ENCODE measurements around the gene RNF103. TPM values are rescaled to one million over a fixed set of nuclear protein-coding genes. Genes with fewer than 3 reads are reported as not detected.

Gene RNF103
- total and polyA plus RNA-seq, 2 of the 8 experiments (the other 6 are each of a cell fraction or from before 2014, with no cell fraction given): 3.3 to 7.4 TPM

DNA sequence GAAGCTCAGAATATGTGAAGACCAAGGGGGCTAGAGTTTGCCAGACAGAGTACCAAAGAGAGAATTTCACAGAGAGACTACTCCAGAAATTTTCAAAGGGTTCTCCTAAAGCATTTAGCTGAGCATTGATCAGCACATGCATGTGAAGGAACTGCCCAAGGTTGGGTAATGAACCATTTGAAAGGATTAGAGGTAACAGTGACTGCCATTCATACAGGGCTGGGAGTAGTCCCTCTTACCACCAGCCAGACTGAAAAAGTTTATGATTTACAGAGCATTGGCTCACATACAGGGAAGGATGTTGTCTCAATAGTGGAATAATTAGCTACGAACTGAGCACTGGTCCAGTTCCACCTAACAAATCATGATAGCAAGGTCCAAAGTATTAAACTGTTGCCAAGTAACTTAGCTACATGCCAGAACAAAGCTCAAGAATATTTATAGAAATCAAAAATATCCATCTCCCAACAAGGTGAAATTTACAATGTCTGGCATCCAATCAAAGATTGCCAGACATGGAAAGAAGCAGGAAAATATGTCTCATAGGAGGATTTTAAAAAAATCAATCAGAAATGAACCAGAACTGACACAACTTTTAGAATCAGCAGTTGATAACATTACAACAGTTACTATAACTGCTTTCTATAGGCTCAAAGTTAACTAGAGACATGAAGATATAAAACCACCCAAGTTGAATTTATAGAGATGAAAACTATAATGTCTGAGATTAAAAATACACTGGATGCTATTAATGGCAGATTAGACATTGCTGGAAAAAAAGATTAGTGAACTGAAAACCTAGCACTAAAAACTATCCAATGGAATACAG is 25.7 kb upstream of the RNF103 start:
- Histone ChIP-seq H2BK12ac (ENCODE audit: low read depth, low read length) (no peak overlapping the region), H4K8ac (ENCODE audit: extremely low read depth, insufficient read depth, low read length) (no peak overlapping the region), H3K23ac (ENCODE audit: insufficient read length) (no peak overlapping the region), H2BK20ac (ENCODE audit: low read length) (no peak overlapping the region), H2BK5ac (ENCODE audit: low read depth, low read length) (no peak overlapping the region), H3K27ac (ENCODE audit: low read depth, low read length) (no peak overlapping the region), H2BK120ac (replicated peaks; ENCODE audit: low read depth, low read length) (no peak overlapping the region), H3K23me2 (ENCODE audit: low read depth, low read length) (no peaks in the 10 kb centered on the region), H3K56ac (replicated peaks; ENCODE audit: insufficient read length, low read depth, low read length) (no peak overlapping the region), H3K27me3 (replicated peaks in 1 of 4; ENCODE audit: control insufficient read depth in 3 of 4, extremely low read depth in 1 of 4, insufficient read depth in 3 of 4, low read length in 3 of 4) (no peaks in the 10 kb centered on the region), H3K4me1 (replicated peaks in 1 of 4; ENCODE audit: control insufficient read depth in 3 of 4, insufficient read depth in 4 of 4, low read length in 3 of 4) (no peaks in the 10 kb centered on the region), H3K9me3 (ENCODE audit: insufficient read depth in 2 of 2, low read depth in 1 of 2, low read length in 1 of 2) (no peaks in the 10 kb centered on the region; a peak in 1 of 4 replicates), H3K79me1 (ENCODE audit: low read depth, low read length) (no peaks in the 10 kb centered on the region), H4K91ac (replicated peaks; ENCODE audit: insufficient read length, low read length) (no peak overlapping the region), H3K4ac (replicated peaks; ENCODE audit: insufficient read length, low read depth, low read length) (no peak overlapping the region), H3K4me2 (ENCODE audit: insufficient read depth in 1 of 2, low read depth in 2 of 2, low read length in 2 of 2) (no peak overlapping the region), H4K20me1 (replicated peaks in 1 of 2; ENCODE audit: control insufficient read depth in 1 of 2, insufficient read depth in 2 of 2, low read length in 2 of 2) (no peaks in the 10 kb centered on the region), H3K36me3 (ENCODE audit: control insufficient read depth in 2 of 4, insufficient read depth in 4 of 4, low read length in 3 of 4) (no peaks in the 10 kb centered on the region), H3K18ac (ENCODE audit: extremely low read depth, low read length) (no peak overlapping the region), H3K79me2 (ENCODE audit: control insufficient read depth in 1 of 2, insufficient read depth in 2 of 2, low read length in 2 of 2) (no peaks in the 10 kb centered on the region), H3K14ac (ENCODE audit: insufficient read length) (no peak overlapping the region), H2BK15ac (ENCODE audit: low read length) (no peak overlapping the region), H4K5ac (ENCODE audit: insufficient read length, low read depth, low read length) (no peak overlapping the region), H2AK5ac (ENCODE audit: low read depth, low read length) (no peak overlapping the region), H2AFZ (ENCODE audit: low read length) (no peak overlapping the region), H3K4me3 (ENCODE audit: extremely low read depth in 1 of 4, insufficient read depth in 2 of 4, low read depth in 3 of 4, low read length in 4 of 4) (no peak overlapping the region), H3K9ac (replicated peaks in 1 of 4; ENCODE audit: extremely low read depth in 1 of 4, low read depth in 3 of 4, low read length in 3 of 4) (no peak overlapping the region)
- ChIA-PET POLR2A (ENCODE audit: partially characterized antibody) (no interaction called here), CTCF (ENCODE audit: partially characterized antibody) (interaction anchor here (1.1 to 2.0 kb wide), 2 partner anchors 13 to 26 kb away, joined by 3 to 5 read pairs; no protein-coding TSS in a partner anchor)
- TF ChIP-seq SP2 (IDR thresholded peaks at IDR 0.05; ENCODE audit: low read length): no peak
- TF ChIP-seq RXRA (IDR thresholded peaks at IDR 0.05; ENCODE audit: insufficient read depth, low read depth, low read length): no peak
- TF ChIP-seq HDAC2 (IDR thresholded peaks at IDR 0.05; ENCODE audit: borderline replicate concordance in 1 of 2, low read depth in 2 of 2, low read length in 2 of 2): no peak
- no peak for TF ChIP-seq BCL11A (IDR thresholded peaks at IDR 0.05; ENCODE audit: low read depth in 2 of 2, low read length in 2 of 2)
- TF ChIP-seq SAP30 (IDR thresholded peaks at IDR 0.05; ENCODE audit: insufficient read depth, insufficient replicate concordance, low read length): no peak
- no peak for TF ChIP-seq PHF8 (conservative IDR thresholded peaks at IDR 0.05; ENCODE audit: low read depth, low read length)
- DNase-seq (ENCODE audit: low read depth in 1 of 2, low spot score in 2 of 2) (no peak), FAIRE-seq (no peak)
- 94% methylated on average over 1 of the region's 1 CpG; no CpG with 5 or more reads in 1 of the 2 experiments for WGBS, 2 experiments (ENCODE audit: extremely low coverage in 1 of 2, insufficient coverage in 1 of 2, insufficient read length in 1 of 2, insufficient replicate concordance in 2 of 2, low coverage in 1 of 2, low lambda C conversion rate in 2 of 2, missing lambda C conversion rate in 1 of 2)

Data from H1 (cell line).